Stimulated activated CD4-positive, alpha-beta T cell treated with anti-CD3 and anti-CD28 coated beads, Interleukin-2, amount 100 ng/mL, for 48 hours (primary cell): ENCODE data around the gene ARHGEF35.
"Not testable (repeated sequence)": the region's sequence is repeated elsewhere in the genome, so short reads cannot be mapped to it uniquely, and the experiment has no call there.

ENCODE experiments used
- DNase-seq, 2 donors: peaks; one replicate each; pipeline ENCODE4 v3.0.0-alpha.2; 2020

ARHGEF35 gene

DNA sequence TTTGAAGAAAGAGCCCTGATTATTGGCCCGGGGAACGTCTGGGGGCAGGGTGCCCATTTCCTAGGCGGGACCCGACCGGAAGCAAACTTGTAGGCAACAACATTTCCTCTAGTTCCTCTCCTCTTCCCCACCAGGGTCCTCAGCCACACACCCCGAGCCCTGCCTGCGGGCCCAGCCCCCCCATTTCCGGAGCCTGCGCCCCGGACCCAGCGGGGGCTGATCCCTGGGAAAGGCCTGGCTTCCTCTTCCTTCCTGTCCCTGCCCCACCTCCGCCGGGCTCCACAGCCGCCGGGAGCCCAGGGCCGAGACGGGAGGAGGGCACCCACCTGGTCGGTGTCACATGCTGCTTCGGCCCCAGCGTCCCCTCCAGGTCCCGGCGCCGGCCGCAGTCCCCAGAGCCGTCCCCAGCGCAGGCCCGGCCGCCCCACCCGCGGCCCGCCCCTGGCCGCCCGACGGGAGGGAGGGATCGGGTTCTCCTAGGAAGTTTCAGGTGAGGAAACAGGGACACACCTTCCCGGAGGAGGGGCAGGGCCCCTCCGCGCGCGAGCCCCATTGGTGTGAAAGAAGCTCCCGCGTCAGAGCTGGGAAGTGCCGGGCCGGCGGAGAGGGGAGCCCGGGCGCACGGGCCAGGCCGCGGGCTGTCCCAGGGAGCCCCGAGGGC lies at the start of gene ARHGEF35:
ARHGEF35 (minus strand) TSS at position 622 of the 661 bp plus-strand sequence. CDS start 7,450 bp downstream, outside the sequence.
- DNase-seq = peak in 1 of 2 donors; percentile 3

DNA sequence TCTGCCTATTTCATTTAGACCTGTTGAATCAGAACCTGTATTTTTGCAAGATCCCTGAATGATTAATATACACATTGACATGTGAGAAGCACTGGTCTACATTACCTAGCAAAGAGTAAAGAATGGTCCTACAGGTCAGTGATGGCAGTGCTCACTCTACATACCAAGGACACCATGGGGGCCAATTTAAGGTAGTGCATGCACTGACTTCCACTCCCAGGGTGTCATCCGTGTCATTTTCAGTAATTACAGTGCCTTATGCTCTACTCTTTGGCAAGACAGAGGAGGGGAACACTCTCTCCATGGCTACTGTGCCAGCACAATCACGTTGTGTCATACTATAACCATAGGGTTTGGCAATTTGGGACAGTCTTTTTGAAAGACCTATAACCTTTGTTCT lies 49.7 kb upstream of the ARHGEF35 start:
- DNase-seq = not testable (repeated sequence)

GRCh38 chr7:144239365-144239764 lies 43.7 kb upstream of the ARHGEF35 start, which contains the start of gene OR2A42:
Gene OR2A42 (minus strand): TSS chr7:144239605. CDS start chr7:144232843, 6,762 bp downstream.
- DNase-seq = not testable (repeated sequence)

DNA sequence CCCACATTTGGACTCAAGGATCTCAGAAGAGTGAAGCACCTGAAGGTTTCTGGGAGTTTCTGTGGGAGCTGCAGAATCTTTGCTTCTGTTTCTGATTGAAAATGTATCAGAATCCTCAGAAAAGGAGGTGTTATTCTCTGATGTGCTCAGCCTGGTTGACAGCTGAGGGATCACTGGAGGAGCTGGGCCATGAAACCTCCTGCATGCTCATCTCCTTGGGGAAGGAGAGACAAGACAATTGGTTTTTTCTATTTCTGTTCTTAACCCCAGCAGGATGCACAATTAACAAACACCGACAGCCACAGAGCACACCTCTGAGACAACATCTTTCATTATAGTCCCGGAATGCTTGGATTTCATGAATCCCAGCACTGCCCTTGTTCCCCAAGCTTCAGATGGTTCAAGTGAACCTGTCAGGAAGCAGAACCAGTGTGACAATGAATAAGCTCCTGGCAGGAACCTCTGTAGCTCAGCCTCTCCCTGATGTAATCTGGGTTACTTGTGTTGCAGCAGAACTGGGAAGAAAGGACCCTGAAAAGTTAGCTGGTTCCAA lies 43.0 kb upstream of the ARHGEF35 start:
- DNase-seq = not testable (repeated sequence)

DNA sequence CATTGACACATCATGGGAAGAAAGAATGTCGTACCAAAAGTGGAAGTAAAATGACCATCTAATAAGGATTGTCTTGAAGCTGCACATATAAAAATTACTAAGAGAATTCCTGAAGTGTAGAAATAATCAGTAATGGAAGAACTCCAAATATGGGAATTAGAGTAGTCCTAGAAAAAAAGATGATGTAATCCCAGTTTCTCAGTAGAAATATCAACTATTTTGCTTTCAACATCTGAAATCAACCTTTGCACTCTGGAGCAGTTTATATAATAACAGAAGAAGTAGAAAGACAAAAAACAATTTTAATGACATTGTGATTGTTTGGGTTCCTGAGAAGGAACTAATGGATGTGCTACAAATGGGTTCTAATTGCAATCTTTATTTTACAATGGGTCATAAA lies 37.4 kb upstream of the ARHGEF35 start:
- DNase-seq = not testable (repeated sequence)

GRCh38 chr7:144231027-144231426 lies 35.4 kb upstream of the ARHGEF35 start:
- DNase-seq = not testable (repeated sequence)

GRCh38 chr7:144228810-144229209 lies 33.2 kb upstream of the ARHGEF35 start:
- not testable (repeated sequence) for DNase-seq

DNA sequence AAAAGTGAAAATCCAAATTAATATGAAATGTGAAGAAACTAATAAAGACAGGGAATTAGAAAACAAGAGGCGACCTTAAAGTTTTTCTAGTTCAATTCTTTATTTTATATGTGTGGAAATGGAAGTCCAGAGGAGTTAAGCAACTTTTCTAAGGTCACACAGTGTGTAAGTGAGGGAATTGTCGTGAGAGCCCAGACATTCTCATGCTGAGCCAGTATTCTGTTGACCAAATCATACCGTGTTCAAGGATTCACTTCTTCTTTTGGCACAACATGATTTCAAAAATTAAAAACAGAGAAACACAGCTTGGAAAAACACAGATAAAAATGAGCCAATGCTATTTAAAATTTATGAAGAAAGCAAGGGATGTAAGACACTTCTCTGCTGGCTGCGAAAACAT lies 31.2 kb upstream of the ARHGEF35 start:
- DNase-seq = not testable (repeated sequence)

DNA sequence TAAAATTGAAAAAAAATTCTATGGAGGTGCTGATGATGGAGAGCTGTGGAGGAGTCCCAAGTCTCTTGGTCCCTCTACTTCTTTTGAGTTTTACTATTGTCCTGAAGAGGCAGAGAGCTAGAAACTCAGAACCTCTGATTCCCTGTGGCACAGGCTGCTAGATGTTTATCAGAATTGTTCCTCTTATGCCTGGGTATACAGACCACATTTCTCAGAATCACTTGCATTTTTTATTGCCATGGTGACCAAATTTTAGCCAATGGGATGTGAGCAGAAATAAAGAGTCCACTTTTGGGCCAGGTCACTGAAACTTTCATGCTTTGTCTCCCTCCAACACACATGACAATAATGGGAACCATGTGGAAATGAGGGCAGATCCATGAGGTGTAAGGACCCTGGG lies 28.0 kb upstream of the ARHGEF35 start:
- DNase-seq = not testable (repeated sequence)

DNA sequence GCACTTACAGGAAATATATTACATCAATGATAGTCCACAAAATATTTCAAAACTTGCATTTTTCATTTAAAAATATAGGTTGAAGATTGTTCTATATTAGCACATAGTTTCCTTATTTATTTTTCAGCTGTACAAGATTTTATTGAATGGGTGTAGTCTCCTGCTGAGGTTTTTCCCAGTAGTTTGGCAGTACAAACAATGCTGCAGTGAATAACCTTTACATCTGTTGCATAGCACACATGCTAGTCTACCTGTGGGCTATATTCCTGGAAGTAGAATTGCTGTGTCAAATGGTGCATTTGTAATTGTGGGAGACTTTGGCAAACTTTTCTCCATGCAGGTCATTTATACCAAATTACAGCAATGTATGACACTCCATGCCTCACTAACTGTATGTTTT lies 24.9 kb upstream of the ARHGEF35 start:
- not testable (repeated sequence) for DNase-seq

DNA sequence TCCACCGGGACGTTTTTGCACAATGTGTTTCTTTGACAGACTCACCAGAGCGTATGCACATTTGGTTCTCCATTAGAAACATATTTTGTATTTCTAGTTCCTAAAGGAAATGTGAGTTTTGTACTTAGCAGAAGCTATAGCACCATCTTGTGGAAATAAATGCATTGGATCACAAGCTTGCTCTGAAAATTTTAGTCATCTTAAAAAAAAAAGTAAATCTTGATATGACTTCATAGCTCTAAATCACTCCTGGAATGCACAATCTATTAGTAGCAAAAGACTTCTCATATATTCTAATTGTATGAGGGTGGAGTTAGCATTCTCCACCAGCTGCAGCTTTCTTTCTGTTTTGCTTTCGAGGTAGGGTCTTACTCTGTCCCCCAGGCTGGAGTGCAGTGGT lies 23.5 kb upstream of the ARHGEF35 start:
- DNase-seq = not testable (repeated sequence)

DNA sequence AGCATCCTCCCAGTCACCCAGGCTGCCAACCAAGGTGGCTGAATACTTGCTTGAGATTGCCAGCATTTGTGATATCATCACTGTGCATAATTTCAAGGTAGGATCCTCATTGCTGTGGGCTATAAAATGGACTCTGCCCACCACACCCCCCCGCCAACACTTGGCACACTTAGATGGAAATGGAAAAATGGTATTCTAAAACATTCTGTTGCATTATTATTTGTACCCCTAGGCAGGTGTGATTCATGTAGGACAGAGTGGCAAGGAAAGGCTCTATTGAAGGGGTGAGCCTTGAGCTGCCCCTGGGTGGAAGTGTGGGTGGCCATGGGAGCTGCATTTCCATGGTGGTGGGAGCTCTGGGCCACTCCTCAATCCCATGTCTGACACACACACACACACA lies 22.9 kb upstream of the ARHGEF35 start:
- DNase-seq = not testable (repeated sequence)

- not testable (repeated sequence) for DNase-seq
Observed at GRCh38 chr7:144217200-144217599, 21.6 kb upstream of the ARHGEF35 start.

GRCh38 chr7:144205306-144205705 lies 9.7 kb upstream of the ARHGEF35 start:
- DNase-seq = not testable (repeated sequence)

DNA sequence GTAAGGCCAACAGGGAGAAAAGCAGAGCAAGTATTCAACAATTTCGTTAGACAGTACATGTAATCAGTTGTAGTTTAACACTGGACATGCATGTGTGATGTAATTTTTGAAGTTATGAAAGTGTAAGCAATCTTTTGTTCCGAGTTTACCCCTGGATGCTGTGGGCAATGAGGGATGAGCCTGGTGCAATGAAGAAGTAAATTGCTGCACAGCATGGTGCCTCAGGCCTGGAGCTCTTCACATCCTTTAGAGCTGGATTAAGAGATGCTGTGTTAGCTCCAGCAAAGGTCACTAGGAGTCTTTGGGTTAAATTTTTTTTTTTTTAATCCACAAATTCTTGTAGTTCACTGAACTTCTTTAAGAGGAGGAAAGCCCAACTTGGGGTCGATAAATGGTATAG lies 7.5 kb upstream of the ARHGEF35 start:
- DNase-seq = not testable (repeated sequence)

- DNase-seq = not testable (repeated sequence)
Observed at GRCh38 chr7:144201978-144202377, 6.3 kb upstream of the ARHGEF35 start.

GRCh38 chr7:144198934-144199333 lies 3.3 kb upstream of the ARHGEF35 start:
- DNase-seq = not testable (repeated sequence)

GRCh38 chr7:144194453-144194852 lies 1.2 kb downstream of the ARHGEF35 start:
- DNase-seq = not testable (repeated sequence)

GRCh38 chr7:144193782-144194181 lies 1.9 kb downstream of the ARHGEF35 start:
- DNase-seq = not testable (repeated sequence)

GRCh38 chr7:144188578-144189171 lies 7.0 kb downstream of the ARHGEF35 start:
- DNase-seq = not testable (repeated sequence)

DNA sequence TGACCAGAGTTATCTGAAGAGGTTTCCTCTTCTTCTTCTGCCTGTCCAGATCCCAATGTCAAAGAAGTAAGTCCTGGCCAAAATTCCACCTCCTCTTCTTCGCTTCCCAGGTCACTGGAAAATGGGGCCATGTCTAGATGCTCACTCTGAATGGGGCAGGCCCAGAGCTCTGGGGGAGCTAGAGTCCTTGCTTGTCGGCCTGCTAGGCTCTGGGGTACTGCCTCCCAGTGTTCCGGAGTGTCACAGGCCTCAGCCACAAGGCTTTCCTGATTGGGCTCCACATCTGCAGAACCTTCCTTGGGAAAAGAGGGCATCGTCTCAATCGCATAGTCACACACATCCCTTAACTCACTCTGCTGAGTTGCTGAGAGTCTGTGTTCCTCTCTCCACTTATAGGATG lies 7.8 kb downstream of the ARHGEF35 start:
- not testable (repeated sequence) for DNase-seq

DNA sequence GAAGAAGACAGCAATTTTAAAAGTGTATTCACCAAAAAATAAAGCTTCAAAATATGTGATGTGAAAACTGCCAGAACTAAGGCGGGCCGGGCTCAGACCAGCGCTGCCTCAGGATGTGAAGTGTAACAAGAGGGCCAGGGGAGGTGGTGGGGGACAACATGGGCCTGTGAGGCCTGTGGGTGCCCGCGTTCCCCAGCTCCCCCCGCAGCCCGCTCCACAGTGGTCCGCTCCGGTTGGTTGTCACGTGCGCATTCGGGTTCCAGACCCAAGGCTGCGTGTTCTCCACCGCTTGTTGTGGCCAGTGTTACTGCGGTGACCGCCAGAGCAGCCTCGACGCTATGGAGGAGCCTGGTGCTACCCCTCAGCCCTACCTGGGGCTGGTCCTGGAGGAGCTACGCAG lies 12.5 kb downstream of the ARHGEF35 start, which contains the start of gene CTAGE4:
CTAGE4 (plus strand) TSS at position 301 of the 400 bp plus-strand sequence; CDS start at position 339, 38 bp downstream.
- not testable (repeated sequence) for DNase-seq

- not testable (repeated sequence) for DNase-seq
Observed at GRCh38 chr7:144179165-144179479, 16.5 kb downstream of the ARHGEF35 start.
